Activated T-helper 1 cell treated with anti-CD3 and anti-CD28 coated beads, Interleukin-12 subunit alpha, Interleukin-12 subunit beta, Interleukin-2, Interleukin-4 antibody, amounts not matched to agents 30 ng/mL and 10 ng/mL and 1 ng/mL, durations not matched to agents 14 hours and 24 hours and 36 hours (primary cell): Measurements from ENCODE around the gene PAX7. TPM values are rescaled to one million over a fixed set of nuclear protein-coding genes. Genes with fewer than 3 reads are reported as not detected.

Experiments
- DNase-seq: peaks from one replicate; pipeline ENCODE4 v3.0.0; 2021; ENCODE audit warnings: low spot score
- H3K27ac Mint-ChIP-seq: one replicate; pipeline ENCODE4 v1.8.0; 2021; ENCODE audit warnings: mild to moderate bottlenecking, mixed read lengths
- H3K27me3 Mint-ChIP-seq: one replicate; pipeline ENCODE4 v1.8.0; 2022; ENCODE audit warnings: mild to moderate bottlenecking, moderate library complexity, mixed read lengths; ENCODE audit not compliant: insufficient read depth
- H3K36me3 Mint-ChIP-seq: one replicate; pipeline ENCODE4 v1.8.0; 2021; ENCODE audit warnings: low read depth, mixed read lengths
- H3K4me1 Mint-ChIP-seq: one replicate; pipeline ENCODE4 v1.8.0; 2021; ENCODE audit warnings: low read depth, mixed read lengths
- H3K4me3 Mint-ChIP-seq: one replicate; pipeline ENCODE4 v1.8.0; 2021; ENCODE audit warnings: mild to moderate bottlenecking, moderate library complexity, mixed read lengths
- H3K9me3 Mint-ChIP-seq: one replicate; pipeline ENCODE4 v1.8.0; 2021; ENCODE audit warnings: mixed read lengths
- intact Hi-C: fragments of 100-400 bp; cut with micrococcal nuclease; formaldehyde crosslinking; loops from one replicate; pipeline ENCODE4 v1.15.1; 2024
- total RNA-seq: library from RNA; stranded (reverse); gene quantifications from 2 replicates; pipeline ENCODE4 v1.2.3, GENCODE V29; 2022

PAX7 gene
- total RNA-seq, 1 donor from 2014 or later = not detected

DNA sequence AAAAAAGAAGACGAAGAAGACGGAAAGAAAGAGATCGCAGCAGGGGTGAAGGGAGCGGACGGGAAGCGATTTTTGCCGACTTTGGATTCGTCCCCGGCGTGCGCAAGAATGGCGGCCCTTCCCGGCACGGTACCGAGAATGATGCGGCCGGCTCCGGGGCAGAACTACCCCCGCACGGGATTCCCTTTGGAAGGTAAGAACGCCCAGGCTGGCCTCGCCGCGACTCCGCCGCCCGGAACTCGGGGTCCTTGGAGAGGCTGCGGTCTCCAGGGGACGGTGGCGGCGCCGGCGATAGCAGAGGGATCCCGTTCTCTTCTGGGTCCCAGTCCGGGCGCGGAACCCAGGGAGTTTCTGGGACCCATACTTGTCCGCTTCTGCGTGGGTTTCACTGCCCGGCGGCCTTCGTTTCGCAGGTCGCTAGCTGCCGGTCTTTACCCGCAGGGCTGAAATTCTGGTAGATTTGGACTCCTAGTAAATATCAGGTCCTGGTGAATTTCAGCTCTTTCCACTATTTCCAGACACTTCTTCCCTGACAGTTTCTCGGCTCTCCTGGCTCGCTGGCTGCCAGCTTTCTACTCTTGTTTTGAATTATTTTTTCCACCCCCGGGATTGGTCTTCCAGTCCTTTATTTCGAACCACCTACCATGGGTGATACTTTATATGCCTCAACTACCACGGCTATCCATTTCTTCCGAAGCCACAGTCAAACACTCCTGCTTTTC, 1.0 kb downstream of the PAX7 start:
- Mint-ChIP-seq H3K4me1 (no peaks in the 10 kb centered on the region), H3K36me3 (peaks cover 10% of the 10 kb centered on the region), H3K4me3 (no peak overlapping the region), H3K27me3 (peaks cover 79% of the 10 kb centered on the region), H3K9me3 (no peaks in the 10 kb centered on the region), H3K27ac (peak overlapping the region; percentile 71)
- DNase-seq = no peak
- intact Hi-C loops = loop anchor here (10.0 kb wide), 1 partner anchor 1853 kb away; the partner anchor contains the start of gene CAMK2N1

DNA sequence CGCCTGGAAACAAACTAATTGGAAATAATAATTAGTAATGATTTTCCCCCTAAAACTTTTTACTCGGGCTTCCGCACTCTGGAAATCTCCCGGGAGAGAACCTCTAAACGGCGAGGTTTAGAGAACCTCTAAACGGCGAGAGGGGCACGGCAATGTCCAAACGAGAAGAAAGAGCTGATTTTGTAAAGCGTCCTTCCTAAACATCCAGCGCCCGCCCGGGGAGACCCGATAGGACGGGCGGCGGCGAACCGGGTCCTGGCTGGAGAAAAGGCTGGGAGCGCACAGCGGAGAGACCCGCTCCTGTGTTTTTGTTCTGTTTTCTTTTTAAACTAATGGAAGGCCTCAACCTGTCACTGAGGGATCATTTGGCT, 1.6 kb downstream of the PAX7 start:
- DNase-seq = no peak
- H3K4me3 Mint-ChIP-seq = no peak overlapping the region
- H3K9me3 Mint-ChIP-seq = no peaks in the 10 kb centered on the region
- H3K27me3 Mint-ChIP-seq = peaks cover 79% of the 10 kb centered on the region
- peak overlapping the region; percentile 71 for H3K27ac Mint-ChIP-seq
- intact Hi-C loops = loop anchor here (10.0 kb wide), 1 partner anchor 1853 kb away; the partner anchor contains the start of gene CAMK2N1
- H3K4me1 Mint-ChIP-seq = no peaks in the 10 kb centered on the region
- peaks cover 10% of the 10 kb centered on the region for H3K36me3 Mint-ChIP-seq

DNA sequence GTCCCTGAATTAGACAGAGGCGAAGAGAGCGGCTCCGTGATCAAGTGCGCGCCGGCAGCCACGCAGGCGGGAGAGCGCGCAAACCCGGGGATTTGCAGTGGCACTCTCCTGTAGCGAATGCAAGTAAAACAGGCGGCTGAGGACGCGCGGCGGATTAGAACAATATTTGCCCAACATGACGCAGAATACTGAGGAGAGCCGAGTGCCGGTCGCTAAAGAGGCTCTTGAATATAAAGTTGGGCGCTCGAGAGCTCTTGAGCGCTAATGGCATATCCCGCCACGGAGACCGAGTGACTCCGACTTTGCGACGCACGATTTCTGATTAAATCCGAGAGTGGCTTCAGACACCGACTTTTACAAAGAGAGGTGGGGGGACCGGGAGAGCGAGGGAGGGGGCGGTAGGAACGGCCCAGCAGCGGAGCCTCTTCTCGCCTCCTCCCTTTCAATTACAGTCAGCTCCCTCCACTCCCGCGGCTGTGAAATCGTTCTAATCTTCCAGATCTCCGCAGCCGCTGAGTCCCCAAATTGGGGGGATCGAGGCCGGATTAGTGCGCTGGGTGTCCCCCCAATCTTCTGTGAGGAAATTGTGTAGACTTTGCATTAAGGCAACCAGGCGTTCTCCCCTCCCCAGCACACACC, 2.3 kb downstream of the PAX7 start:
- Mint-ChIP-seq H3K27ac (peak overlapping the region; percentile 80), H3K4me3 (peak overlapping the region; percentile 19), H3K27me3 (peaks cover 77% of the 10 kb centered on the region), H3K9me3 (no peaks in the 10 kb centered on the region), H3K36me3 (peaks cover 10% of the 10 kb centered on the region), H3K4me1 (no peaks in the 10 kb centered on the region)
- no peak for DNase-seq
- intact Hi-C loops = loop anchor here (10.0 kb wide), 1 partner anchor 1852 kb away; the partner anchor contains the start of gene CAMK2N1

DNA sequence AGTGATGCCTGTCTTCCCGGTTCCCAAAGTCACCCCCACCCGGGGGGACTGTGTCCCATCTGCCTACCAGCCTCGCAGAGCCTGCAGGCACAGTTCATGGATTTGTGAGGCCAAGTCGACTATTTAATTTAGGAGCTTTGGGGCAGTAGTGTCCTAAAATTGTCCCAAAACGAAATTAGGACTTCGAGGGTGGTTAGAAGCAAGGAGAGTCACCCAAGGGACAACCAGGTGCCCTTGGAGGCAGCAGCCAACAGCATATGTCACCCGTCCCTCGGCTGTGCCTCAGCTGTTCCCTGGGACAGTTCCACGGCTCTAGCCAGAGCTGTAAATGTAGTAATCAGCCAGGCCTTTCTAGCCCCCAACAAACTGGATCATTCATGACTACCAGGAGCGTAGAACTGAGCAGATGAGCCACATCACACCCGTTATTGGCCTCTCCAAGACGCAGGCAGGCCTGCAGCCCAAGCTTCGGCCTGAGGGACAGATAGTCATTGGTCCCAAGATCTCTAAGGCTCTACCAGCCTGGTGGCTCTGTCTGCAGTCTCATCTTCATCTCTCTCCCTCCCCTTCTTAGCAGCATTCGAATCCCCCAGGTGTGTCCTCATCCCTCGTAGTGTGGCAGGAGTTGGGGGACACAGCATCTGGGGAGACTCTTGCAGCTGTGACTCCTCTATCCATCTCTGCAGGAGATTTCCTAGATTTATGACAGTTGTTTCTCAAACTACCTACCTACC, 2.9 kb downstream of the PAX7 start:
- Mint-ChIP-seq H3K4me3 (peak overlapping the region; percentile 19), H3K4me1 (no peaks in the 10 kb centered on the region), H3K27ac (peak overlapping the region; percentile 59), H3K27me3 (peaks cover 80% of the 10 kb centered on the region), H3K9me3 (no peaks in the 10 kb centered on the region), H3K36me3 (peaks cover 12% of the 10 kb centered on the region)
- intact Hi-C loops = loop anchor here (10.0 kb wide), 1 partner anchor 1851 kb away; the partner anchor contains the start of gene CAMK2N1
- DNase-seq = no peak

DNA sequence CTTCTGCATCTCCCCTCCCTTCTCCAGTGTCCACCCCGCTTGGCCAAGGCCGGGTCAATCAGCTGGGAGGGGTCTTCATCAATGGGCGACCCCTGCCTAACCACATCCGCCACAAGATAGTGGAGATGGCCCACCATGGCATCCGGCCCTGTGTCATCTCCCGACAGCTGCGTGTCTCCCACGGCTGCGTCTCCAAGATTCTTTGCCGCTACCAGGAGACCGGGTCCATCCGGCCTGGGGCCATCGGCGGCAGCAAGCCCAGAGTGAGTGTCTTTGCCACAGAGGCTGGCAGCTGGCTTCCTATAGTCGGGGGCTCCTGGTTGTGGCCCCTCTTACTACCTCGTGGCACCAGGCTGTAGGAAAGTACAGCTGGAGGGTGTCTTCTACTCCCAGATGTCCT, 3.6 kb downstream of the PAX7 start:
- Mint-ChIP-seq H3K4me1 (peaks cover under 1% of the 10 kb centered on the region), H3K27ac (peak overlapping the region; percentile 59), H3K27me3 (peaks cover 80% of the 10 kb centered on the region), H3K36me3 (peaks cover 12% of the 10 kb centered on the region), H3K4me3 (no peak overlapping the region), H3K9me3 (no peaks in the 10 kb centered on the region)
- intact Hi-C loops = loop anchor here (10.0 kb wide), 1 partner anchor 1851 kb away; the partner anchor contains the start of gene CAMK2N1
- no peak for DNase-seq

DNA sequence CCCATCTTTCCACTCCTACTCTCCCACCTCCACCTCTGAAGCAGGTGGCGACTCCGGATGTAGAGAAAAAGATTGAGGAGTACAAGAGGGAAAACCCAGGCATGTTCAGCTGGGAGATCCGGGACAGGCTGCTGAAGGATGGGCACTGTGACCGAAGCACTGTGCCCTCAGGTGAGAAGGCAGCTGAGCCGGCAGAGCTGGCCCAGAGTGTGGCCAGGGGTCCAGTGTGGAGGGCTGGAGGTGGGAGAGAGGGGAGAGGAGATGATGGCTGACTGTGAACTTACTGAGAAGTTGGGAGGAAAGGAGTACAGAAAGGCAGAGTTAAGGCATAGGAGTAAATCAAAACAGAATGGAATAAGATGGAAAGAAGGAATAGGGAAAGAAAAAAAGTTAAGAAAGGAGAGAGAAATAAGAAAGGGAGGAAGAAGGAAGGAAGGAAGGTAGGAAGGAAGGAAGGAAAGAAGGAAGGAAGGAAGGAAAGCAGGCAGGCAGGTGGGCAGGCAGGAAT, 4.5 kb downstream of the PAX7 start:
- Mint-ChIP-seq H3K36me3 (peaks cover 13% of the 10 kb centered on the region), H3K4me3 (no peak overlapping the region), H3K9me3 (no peaks in the 10 kb centered on the region), H3K27me3 (peaks cover 84% of the 10 kb centered on the region), H3K4me1 (peaks cover 9% of the 10 kb centered on the region), H3K27ac (peak overlapping the region; percentile 42)
- intact Hi-C loops = loop anchor here (10.0 kb wide), 1 partner anchor 1850 kb away; the partner anchor contains the start of gene CAMK2N1
- no peak for DNase-seq

DNA sequence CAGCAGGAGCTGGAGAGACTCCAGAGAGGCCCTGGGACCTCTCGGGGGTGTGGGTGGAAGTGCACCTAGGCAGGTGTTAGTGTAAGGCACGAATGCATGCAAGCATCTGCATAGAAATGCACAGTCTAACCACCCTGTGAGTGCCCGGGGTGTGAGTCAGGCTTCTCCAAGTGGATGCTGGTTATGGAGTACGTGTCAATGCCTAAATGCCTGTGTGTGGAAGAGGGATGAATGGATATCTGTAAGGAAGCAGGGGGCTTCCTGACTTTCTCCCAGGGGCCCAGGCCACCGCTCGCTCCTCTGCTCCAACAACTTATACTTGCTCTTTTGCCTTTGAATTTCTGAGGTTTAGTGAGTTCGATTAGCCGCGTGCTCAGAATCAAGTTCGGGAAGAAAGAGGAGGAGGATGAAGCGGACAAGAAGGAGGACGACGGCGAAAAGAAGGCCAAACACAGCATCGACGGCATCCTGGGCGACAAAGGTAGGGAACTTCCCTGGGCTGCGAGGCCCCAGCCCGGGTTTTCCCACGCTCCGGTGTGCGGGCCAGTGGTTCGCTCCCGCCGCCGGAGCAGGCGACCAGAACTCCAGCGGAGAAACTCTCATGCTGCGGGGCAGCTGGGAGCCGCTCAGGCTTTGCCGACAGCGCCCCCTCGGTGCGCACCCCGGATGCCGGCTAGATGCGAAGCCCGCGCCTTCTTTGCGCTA, 5.4 kb downstream of the PAX7 start:
- no peak for DNase-seq
- H3K9me3 Mint-ChIP-seq = no peaks in the 10 kb centered on the region
- H3K4me1 Mint-ChIP-seq = peaks cover 11% of the 10 kb centered on the region
- peaks cover 12% of the 10 kb centered on the region for H3K36me3 Mint-ChIP-seq
- peak overlapping the region; percentile 66 for H3K27ac Mint-ChIP-seq
- peaks cover 86% of the 10 kb centered on the region for H3K27me3 Mint-ChIP-seq
- intact Hi-C loops = loop anchor here (10.0 kb wide), 1 partner anchor 1849 kb away; the partner anchor contains the start of gene CAMK2N1
- no peak overlapping the region for H3K4me3 Mint-ChIP-seq

DNA sequence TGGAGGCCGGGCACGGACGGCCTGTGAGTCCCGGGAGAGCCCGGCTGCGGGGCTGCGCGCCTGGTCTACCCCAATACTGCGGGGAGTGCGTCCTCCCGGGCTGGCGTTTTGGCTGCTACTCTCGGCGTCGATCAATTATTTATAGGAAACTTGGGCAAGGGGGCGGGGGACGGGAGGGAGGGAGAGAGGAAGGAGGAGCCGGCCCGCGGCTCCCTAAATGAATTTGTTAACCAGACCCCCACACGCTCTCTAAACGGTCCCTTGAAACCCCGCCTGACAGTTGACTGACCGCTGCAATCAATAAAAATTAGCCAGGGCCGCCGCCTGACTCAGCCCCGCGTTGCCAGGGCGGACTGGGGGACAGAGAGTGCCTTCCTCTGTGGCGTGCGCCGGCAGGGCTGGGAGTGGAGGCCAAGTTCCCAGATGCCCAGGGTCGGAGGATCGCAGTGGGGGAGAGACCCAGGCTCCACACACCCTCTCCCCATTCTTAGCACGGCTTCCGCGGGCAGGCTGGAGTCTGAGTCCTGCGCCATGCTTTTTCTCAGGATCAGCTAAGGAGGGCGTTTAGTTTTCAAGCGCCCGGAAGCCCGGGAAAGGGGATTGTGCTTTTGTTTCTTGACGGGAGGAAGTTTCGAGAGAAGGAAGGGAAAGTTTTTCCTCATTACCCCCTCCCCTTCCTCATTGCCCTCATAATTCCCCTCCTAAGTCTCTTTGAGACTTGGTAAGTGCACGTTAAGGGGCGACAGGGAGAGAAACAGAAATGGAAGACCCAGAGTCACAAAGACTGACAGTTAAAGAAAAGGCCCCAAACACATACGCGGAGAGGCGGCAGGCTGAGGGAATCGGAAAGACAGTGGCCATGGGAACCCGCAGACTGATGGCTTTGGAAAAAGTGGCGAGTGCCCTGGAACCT, 6.2 kb downstream of the PAX7 start:
- H3K36me3 Mint-ChIP-seq = peaks cover 11% of the 10 kb centered on the region
- H3K27me3 Mint-ChIP-seq = peaks cover 93% of the 10 kb centered on the region
- no peak for DNase-seq
- peaks cover 15% of the 10 kb centered on the region for H3K4me1 Mint-ChIP-seq
- intact Hi-C loops = loop anchor here (10.0 kb wide), 1 partner anchor 1848 kb away; the partner anchor contains the start of gene CAMK2N1
- no peaks in the 10 kb centered on the region for H3K9me3 Mint-ChIP-seq
- H3K4me3 Mint-ChIP-seq = no peak overlapping the region
- no peak overlapping the region for H3K27ac Mint-ChIP-seq

DNA sequence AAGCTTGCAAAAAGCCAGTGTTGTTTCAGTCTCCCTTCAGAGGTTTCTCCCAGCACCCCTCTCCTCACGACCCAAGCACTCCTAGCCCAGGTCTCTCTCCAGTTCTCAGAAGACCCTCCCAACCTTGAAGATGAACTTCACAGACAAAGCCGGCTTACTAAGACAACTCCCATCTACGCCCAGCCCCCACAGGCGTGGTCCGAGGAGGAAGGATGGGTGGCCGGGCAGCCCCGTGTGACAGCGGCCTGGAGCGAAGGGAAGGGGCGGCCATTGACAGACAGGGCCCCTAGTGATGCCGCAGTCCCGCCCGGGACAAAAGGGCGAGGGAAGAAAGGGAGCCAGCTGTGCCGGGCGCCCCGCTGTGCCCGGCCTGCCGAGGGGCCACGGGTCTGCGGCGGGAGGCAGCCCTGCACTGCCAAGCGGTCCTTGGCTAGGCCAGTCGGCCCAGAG, 6.9 kb downstream of the PAX7 start:
- Mint-ChIP-seq H3K4me3 (no peak overlapping the region), H3K9me3 (no peaks in the 10 kb centered on the region), H3K27me3 (peaks cover 91% of the 10 kb centered on the region), H3K27ac (no peak overlapping the region), H3K36me3 (peaks cover 8% of the 10 kb centered on the region), H3K4me1 (peaks cover 15% of the 10 kb centered on the region)
- DNase-seq = no peak
- intact Hi-C loops = loop anchor here (10.0 kb wide), 1 partner anchor 1847 kb away; the partner anchor contains the start of gene CAMK2N1

DNA sequence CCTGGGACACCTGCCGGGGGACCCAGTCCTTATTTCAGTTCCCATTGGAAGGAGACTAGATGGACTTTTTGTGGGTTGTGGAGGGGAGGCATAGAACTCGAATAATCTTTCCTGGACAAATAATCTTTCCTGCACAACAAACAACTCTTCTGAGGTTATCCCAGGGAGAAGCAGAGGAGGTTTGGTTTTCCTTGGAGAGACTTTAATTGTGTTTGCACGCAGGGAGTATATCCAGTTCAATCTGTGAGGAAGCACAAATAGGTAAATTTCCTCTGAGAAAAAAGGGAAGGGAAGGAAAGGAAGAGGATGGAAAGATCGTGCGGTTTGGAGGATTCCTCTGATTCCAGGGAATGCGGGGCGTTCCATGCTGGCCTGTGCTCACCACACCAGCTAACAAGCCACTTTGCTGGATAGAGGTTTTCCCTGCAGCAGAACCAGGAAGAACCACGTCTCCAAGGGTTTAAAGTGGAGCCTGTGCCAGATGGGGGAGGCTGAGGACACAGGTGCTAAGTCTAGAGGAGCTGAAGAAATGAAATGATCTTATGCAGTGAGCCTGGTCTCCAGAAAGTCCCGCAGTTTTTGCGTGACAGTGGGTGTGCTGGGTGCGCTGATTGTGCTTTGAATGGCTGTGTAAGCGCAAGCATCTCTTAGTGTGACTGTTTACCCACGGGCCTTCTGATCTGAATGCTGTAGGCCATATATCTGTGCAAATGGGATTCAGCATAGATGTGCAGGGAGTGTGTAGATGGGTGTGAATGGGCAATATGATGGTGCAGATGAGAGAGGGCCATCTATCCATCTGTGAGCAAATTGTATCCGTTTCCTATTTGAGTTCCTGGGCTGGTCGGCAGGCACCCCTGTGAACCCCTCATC, 7.6 kb downstream of the PAX7 start:
- no peak overlapping the region for H3K27ac Mint-ChIP-seq
- peaks cover 8% of the 10 kb centered on the region for H3K36me3 Mint-ChIP-seq
- peaks cover 15% of the 10 kb centered on the region for H3K4me1 Mint-ChIP-seq
- peaks cover 90% of the 10 kb centered on the region for H3K27me3 Mint-ChIP-seq
- H3K4me3 Mint-ChIP-seq = no peak overlapping the region
- no peaks in the 10 kb centered on the region for H3K9me3 Mint-ChIP-seq
- intact Hi-C loops = loop anchor here (10.0 kb wide), 1 partner anchor 1847 kb away; the partner anchor contains the start of gene CAMK2N1
- no peak for DNase-seq
